GM12872 (cell line): ENCODE results near the gene BCAR3.

Experiments used
- TF ChIP-seq, protein P1 (sequence below): IDR thresholded peaks from 3 replicates; pipeline ENCODE4 v1.5.1; 2011; ENCODE audit warnings: low read depth, mild to moderate bottlenecking, low read length, moderate library complexity; ENCODE audit not compliant: insufficient read depth

The BCAR3 gene

DNA sequence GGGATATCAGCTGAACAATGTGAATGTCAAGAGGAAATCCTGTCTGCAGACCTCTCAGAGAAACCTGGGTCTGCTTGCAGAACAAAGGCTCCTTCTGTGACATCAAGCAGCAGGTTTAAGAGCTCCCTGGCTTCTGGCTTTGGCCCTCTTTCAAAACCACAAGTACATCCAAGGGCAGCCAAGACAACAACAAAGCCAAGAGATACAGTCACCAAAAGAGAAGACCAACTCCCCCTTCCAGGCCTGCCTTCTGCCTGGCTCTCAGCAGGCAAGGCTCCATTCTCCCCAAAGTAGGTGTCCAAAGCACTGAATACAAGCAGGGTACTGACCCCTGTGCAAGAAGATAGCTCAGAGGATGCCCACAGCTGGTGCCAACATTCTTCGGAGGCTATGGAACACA, 11.5 kb downstream of the BCAR3 start:
- TF ChIP-seq, protein P1, sequence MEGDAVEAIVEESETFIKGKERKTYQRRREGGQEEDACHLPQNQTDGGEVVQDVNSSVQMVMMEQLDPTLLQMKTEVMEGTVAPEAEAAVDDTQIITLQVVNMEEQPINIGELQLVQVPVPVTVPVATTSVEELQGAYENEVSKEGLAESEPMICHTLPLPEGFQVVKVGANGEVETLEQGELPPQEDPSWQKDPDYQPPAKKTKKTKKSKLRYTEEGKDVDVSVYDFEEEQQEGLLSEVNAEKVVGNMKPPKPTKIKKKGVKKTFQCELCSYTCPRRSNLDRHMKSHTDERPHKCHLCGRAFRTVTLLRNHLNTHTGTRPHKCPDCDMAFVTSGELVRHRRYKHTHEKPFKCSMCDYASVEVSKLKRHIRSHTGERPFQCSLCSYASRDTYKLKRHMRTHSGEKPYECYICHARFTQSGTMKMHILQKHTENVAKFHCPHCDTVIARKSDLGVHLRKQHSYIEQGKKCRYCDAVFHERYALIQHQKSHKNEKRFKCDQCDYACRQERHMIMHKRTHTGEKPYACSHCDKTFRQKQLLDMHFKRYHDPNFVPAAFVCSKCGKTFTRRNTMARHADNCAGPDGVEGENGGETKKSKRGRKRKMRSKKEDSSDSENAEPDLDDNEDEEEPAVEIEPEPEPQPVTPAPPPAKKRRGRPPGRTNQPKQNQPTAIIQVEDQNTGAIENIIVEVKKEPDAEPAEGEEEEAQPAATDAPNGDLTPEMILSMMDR, result no peak

- TF ChIP-seq, protein P1, result no peak
These were observed 12.3 kb downstream of the BCAR3 start for GRCh38 chr1:93669369-93669768.

DNA sequence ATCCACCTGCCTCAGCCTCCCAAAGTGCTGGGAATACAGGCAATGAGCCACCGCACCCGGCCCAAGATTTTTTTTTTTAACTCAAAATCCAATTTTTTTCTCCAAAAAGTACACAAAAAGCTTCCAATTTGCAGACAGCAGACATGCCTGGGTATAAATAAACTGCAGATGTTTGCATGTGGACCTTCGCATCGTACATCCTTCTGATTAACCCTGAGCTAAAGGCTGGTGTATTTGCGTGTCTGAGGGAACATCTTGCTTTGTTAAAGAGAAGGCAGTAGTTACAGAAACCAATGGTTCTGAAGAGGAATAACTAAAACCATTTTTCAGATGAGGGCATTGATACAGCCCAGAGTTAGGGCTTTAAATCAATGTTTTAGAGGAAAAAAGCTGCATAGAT, 12.7 kb downstream of the BCAR3 start:
- TF ChIP-seq, protein P1, result no peak

GRCh38 chr1:93668121-93668520, 13.5 kb downstream of the BCAR3 start:
- TF ChIP-seq, protein P1, result no peak

DNA sequence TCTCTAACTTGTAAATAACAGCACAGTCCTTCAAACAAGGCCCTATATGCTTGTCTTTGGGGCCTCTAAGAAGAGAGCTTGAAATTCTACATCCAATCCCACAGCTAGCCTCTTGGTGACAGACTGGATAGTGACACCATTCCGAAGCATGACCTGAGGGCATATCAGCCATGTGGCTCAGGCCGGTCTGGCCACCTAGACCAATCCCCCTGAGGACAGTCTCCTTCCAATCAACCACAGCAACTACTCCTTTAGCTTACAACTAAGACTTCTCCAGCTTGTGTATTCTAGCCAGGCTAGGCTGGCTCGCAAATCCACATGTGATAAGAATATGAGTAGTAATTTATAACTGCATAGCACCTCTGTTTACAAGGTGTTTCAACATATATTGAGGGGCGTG, 14.0 kb downstream of the BCAR3 start:
- TF ChIP-seq, protein P1, result no peak

DNA sequence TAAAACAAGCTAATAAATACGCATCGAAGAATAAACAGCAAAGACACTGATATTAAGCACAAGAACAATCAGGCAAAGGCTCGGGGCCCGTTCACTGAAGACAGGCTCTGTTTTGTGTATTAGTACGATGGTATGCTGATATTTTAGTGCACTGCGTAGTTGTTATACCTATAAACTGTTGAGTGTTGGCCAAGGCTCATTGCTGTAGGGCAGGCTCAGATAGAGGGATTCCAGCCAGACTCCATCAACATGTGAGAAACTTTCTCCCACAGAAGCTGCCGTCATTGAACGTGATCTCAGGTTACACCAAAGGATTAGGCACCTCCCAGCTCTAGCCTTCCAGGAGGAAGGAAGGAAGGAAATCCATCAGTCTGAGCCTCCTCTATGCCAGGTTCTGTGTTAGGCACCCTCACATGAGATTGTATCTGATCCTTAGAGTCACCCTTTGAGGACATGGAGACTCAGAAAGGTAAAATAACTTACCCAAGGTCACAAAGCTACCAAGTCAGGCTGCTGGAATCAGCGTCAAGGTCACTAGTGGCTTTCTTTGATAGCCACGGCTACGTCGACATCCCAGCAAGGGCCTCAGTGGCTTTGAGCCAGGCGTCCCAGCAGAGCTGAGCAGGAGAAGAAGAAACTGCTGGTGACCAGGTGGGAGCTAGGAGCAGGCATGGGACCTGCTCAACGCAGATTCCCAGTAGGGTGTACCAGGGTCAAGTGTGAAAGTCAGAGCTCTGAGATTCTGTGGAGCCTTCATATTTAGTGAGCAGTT, 14.8 kb downstream of the BCAR3 start:
- TF ChIP-seq, protein P1, result no peak

DNA sequence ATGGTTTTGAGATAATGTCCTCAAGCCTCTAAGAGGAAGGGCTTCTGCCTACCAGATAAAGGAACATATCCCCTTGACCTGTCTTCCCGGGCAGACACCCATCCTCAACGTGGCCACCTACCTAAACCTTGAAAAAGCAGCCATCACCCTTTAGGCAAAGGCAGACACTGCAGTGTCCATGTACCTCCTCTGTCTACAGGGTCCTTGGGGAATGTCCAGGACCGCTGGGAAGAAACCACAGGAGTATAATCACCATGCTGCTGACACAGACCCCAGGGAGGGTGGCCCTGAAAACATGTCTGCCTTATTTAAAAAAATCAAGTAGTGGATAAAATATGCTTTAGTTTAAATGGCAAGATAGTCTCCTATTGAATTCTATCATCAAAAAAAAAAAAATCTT, 16.6 kb downstream of the BCAR3 start:
- TF ChIP-seq, protein P1, result no peak
